Mesenchymal stem cell (in vitro differentiated cells and primary cell): Measurements from ENCODE around the gene DDAH2.
A peak's percentile ranks its signal among the peaks of the same experiment; 100 is the strongest.

Source experiments
- DNase-seq: peaks from one replicate; pipeline ENCODE4 v3.0.0-alpha.2; 2013
- H2AFZ ChIP-seq: one replicate; pipeline ENCODE4 v1.6.1; 2013; ENCODE audit warnings: low read depth, mild to moderate bottlenecking, control low read depth, inconsistent platforms, low read length, moderate library complexity
- H2AK5ac ChIP-seq: 2 replicates; pipeline ENCODE4 v1.6.1; 2013; ENCODE audit warnings: low read length, moderate library complexity, mild to moderate bottlenecking, inconsistent platforms; ENCODE audit not compliant: severe bottlenecking
- H2BK120ac ChIP-seq: one replicate; pipeline ENCODE4 v1.6.1; 2013; ENCODE audit warnings: low read depth, mild to moderate bottlenecking, inconsistent platforms, low read length, moderate library complexity
- H2BK12ac ChIP-seq, 2 experiments: one replicate each; pipeline ENCODE4 v1.6.1; 2013; ENCODE audit warnings: inconsistent platforms in 2 of 2, low read length in 2 of 2, mild to moderate bottlenecking in 2 of 2, moderate library complexity in 2 of 2, control low read depth in 1 of 2
- H2BK15ac ChIP-seq: one replicate; pipeline ENCODE4 v1.6.1; 2013; ENCODE audit warnings: mild to moderate bottlenecking, low read depth, inconsistent platforms; ENCODE audit not compliant: poor library complexity, severe bottlenecking
- H2BK5ac ChIP-seq: 2 replicates; pipeline ENCODE4 v1.6.1; 2013; ENCODE audit warnings: low read depth, mild to moderate bottlenecking, low read length, control low read depth, inconsistent platforms; ENCODE audit not compliant: poor library complexity, severe bottlenecking
- H3K14ac ChIP-seq, 2 experiments: one replicate each; pipeline ENCODE4 v1.6.1; 2013; ENCODE audit warnings: inconsistent platforms in 2 of 2, low read length in 2 of 2, control low read depth in 1 of 2, mild to moderate bottlenecking in 1 of 2, moderate library complexity in 1 of 2
- H3K18ac ChIP-seq, 2 experiments: one replicate each; pipeline ENCODE4 v1.6.1; 2013; ENCODE audit warnings: inconsistent platforms in 2 of 2, low read length in 2 of 2, control low read depth in 1 of 2, low read depth in 1 of 2, mild to moderate bottlenecking in 1 of 2
- H3K23ac ChIP-seq, 2 experiments: one replicate each; pipeline ENCODE4 v1.6.1; 2013; ENCODE audit warnings: inconsistent platforms in 2 of 2, low read length in 2 of 2, mild to moderate bottlenecking in 2 of 2, moderate library complexity in 2 of 2, control low read depth in 1 of 2
- H3K27ac ChIP-seq: 2 replicates; pipeline ENCODE4 v1.5.1; 2013; ENCODE audit warnings: mild to moderate bottlenecking, moderate library complexity, low read length, control low read depth, inconsistent platforms; ENCODE audit not compliant: poor library complexity, severe bottlenecking
- H3K27me3 ChIP-seq, 2 experiments: 2 replicates each; pipeline versions ENCODE4 v1.6.1 to v1.7.0; 2013; ENCODE audit warnings: low read length in 2 of 2, mild to moderate bottlenecking in 2 of 2, moderate library complexity in 2 of 2, control low read depth in 1 of 2, inconsistent platforms in 1 of 2; ENCODE audit not compliant: control insufficient read depth in 1 of 2, insufficient read depth in 1 of 2
- H3K36me3 ChIP-seq, 2 experiments: 2 replicates each; pipeline versions ENCODE4 v1.6.1 to v1.7.0; 2013; ENCODE audit warnings: low read length in 2 of 2, control low read depth in 1 of 2, inconsistent platforms in 1 of 2, low read depth in 1 of 2, mild to moderate bottlenecking in 1 of 2; ENCODE audit not compliant: insufficient read depth in 2 of 2, control insufficient read depth in 1 of 2
- H3K4ac ChIP-seq, 2 experiments: one replicate each; pipeline ENCODE4 v1.6.1; 2013; ENCODE audit warnings: inconsistent platforms in 2 of 2, low read length in 2 of 2, mild to moderate bottlenecking in 2 of 2, moderate library complexity in 2 of 2, control low read depth in 1 of 2, low read depth in 1 of 2
- H3K4me1 ChIP-seq: 2 replicates; pipeline ENCODE4 v1.6.1; 2013; ENCODE audit warnings: low read depth, low read length, control low read depth; ENCODE audit not compliant: control insufficient read depth, insufficient read depth
- H3K4me2 ChIP-seq: 2 replicates; pipeline ENCODE4 v1.6.1; 2013; ENCODE audit warnings: low read length, mild to moderate bottlenecking, inconsistent platforms; ENCODE audit not compliant: poor library complexity, severe bottlenecking
- H3K4me3 ChIP-seq, 2 experiments: 2 replicates each; pipeline versions ENCODE4 v1.5.1 to v1.7.0; 2013; ENCODE audit warnings: low read length in 2 of 2, mild to moderate bottlenecking in 2 of 2, control low read depth in 1 of 2, low read depth in 1 of 2; ENCODE audit not compliant: insufficient read depth in 1 of 2
- H3K79me1 ChIP-seq: replicated peaks from 2 replicates; pipeline ENCODE4 v1.6.1; 2013; ENCODE audit warnings: mild to moderate bottlenecking, control low read depth, low read length, inconsistent platforms; ENCODE audit not compliant: poor library complexity, severe bottlenecking
- H3K9ac ChIP-seq: 2 replicates; pipeline ENCODE4 v1.7.0; 2013; ENCODE audit warnings: mild to moderate bottlenecking, low read length, moderate library complexity
- H3K9me3 ChIP-seq: 2 replicates; pipeline ENCODE4 v1.7.0; 2013; ENCODE audit warnings: mild to moderate bottlenecking, low read length; ENCODE audit not compliant: control insufficient read depth
- H4K8ac ChIP-seq: one replicate; pipeline ENCODE4 v1.6.1; 2013; ENCODE audit warnings: inconsistent platforms, mild to moderate bottlenecking, low read length, moderate library complexity
- H4K91ac ChIP-seq: one replicate; pipeline ENCODE4 v1.6.1; 2013; ENCODE audit warnings: mild to moderate bottlenecking, low read length, inconsistent platforms
- WGBS: methylation state at CpG from one replicate; pipeline ENCODE4 v1.1.7; 2013; ENCODE audit warnings: mixed read lengths; 5-methylcytosine and 5-hydroxymethylcytosine counted together

The DDAH2 gene

DNA sequence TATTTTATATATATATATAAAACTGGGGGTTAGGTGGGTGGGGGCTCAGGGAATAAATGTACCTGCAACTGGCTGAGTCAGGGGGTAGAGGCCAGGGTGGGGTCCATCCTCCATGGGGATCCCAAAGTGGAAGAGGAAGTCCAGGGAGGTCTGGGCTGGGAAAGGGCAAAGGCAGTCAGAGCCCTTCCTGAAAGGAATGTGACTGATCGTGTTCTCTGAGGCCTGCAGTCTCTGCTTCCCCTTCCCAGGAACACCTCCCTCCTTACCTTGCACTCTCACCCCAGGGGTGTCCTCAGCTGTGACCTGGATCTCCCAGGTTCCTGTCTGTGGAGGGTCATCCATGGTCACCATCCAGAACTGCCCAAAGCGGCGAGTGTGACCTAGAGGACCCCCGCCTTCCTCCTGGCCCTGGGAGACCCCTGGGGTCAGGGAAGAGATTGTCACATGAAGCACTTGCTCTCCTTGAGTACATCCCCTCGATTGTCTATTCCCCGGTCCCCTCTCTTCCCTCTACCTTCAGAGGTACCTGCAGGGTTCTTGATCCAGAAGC is 38.1 kb upstream of the DDAH2 start:
- H3K36me3 ChIP-seq: peaks cover 2 to 8% of the 10 kb centered on the region in 2 experiments
- no peak overlapping the region for H2AFZ ChIP-seq
- peaks cover 12% of the 10 kb centered on the region for H3K4me1 ChIP-seq
- H3K27me3 ChIP-seq: peaks cover 0 to 6% of the 10 kb centered on the region in 2 experiments
- H2BK15ac ChIP-seq: peak overlapping the region; percentile 60
- no peak overlapping the region for H3K27ac ChIP-seq
- H3K4ac ChIP-seq: no peak overlapping the region
- DNase-seq: no peak
- no peak overlapping the region for H2BK12ac ChIP-seq
- H3K14ac ChIP-seq: peak overlapping the region in 1 of 2 experiments; percentile 82
- H3K9me3 ChIP-seq: no peaks in the 10 kb centered on the region
- no peak overlapping the region for H3K4me2 ChIP-seq
- H2AK5ac ChIP-seq: no peak overlapping the region
- no peak overlapping the region for H4K8ac ChIP-seq
- H4K91ac ChIP-seq: no peak overlapping the region
- H3K18ac ChIP-seq: no peak overlapping the region
- no peak overlapping the region for H2BK120ac ChIP-seq
- H3K23ac ChIP-seq: no peak overlapping the region
- no peaks in the 10 kb centered on the region for H3K79me1 ChIP-seq
- no peak overlapping the region for H3K9ac ChIP-seq
- no peak overlapping the region for H3K4me3 ChIP-seq
- WGBS: 83% methylated on average over 6 of the region's 6 CpGs
- no peak overlapping the region for H2BK5ac ChIP-seq

DNA sequence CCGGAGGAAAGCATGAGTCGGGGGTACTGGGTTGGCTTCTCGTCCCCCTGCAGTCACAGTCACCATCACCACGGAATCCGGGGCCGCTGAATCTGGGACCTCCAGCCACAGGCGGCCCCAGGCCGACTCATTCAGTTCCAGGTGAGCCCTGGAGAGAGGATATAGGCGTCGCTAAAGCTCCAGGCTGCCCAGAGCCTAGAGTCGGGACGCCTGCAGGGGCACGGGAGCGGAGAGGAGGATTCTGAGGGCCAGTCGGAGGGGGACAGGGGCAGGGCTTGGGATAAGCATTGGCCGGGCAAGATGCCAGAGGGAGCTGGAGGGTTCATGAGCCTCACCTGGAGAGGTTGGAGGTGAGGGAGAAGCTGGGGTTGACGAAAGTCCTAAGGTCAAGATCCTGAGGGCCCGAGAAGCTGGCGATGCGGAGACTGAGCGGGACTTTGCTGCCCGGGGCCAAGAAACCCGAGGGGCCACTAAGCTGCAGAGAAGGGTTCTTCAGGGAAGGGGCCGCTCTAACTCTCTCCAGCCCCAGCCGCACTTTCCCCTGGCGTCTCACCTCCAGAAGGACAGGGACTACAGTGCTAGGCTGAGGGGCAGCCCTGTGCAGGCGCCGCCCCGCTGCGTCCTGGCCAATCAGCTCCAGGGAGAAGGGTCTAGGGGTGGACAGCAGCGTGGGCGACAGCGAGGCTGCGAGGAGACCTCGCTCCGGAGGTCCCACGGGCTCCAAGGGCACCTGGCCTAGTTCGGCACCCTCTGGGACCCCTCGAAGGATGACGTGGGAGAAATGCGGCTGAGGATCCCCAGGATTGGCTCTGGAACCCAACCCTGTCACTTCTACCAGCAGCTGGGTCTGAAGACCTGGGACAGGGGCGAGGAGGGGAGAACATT is 37.1 kb upstream of the DDAH2 start:
- no peak overlapping the region for H3K14ac ChIP-seq
- H3K23ac ChIP-seq: no peak overlapping the region
- peak overlapping the region; percentile 22 for H4K91ac ChIP-seq
- H2BK12ac ChIP-seq: peak overlapping the region in 1 of 2 experiments; percentile 12
- H2BK5ac ChIP-seq: no peak overlapping the region
- H3K36me3 ChIP-seq: peaks cover 8 to 12% of the 10 kb centered on the region in 2 experiments
- WGBS: 49% methylated on average over 42 of the region's 42 CpGs
- H2AK5ac ChIP-seq: no peak overlapping the region
- H3K4me1 ChIP-seq: peaks cover 12% of the 10 kb centered on the region
- H2BK15ac ChIP-seq: no peak overlapping the region
- no peak overlapping the region for H3K4ac ChIP-seq
- H3K9ac ChIP-seq: peak overlapping the region; percentile 33
- H3K27ac ChIP-seq: no peak overlapping the region
- no peak overlapping the region for H2BK120ac ChIP-seq
- H3K9me3 ChIP-seq: no peaks in the 10 kb centered on the region
- DNase-seq: no peak
- peak overlapping the region in 1 of 2 experiments; percentile 55 for H3K18ac ChIP-seq
- no peaks in the 10 kb centered on the region for H3K79me1 ChIP-seq
- H3K4me3 ChIP-seq: peak overlapping the region in 1 of 2 experiments; percentile 65
- H3K27me3 ChIP-seq: peaks cover 0 to 6% of the 10 kb centered on the region in 2 experiments
- peak overlapping the region; percentile 1 for H3K4me2 ChIP-seq
- H2AFZ ChIP-seq: peak overlapping the region; percentile 6
- H4K8ac ChIP-seq: peak overlapping the region; percentile 45

DNA sequence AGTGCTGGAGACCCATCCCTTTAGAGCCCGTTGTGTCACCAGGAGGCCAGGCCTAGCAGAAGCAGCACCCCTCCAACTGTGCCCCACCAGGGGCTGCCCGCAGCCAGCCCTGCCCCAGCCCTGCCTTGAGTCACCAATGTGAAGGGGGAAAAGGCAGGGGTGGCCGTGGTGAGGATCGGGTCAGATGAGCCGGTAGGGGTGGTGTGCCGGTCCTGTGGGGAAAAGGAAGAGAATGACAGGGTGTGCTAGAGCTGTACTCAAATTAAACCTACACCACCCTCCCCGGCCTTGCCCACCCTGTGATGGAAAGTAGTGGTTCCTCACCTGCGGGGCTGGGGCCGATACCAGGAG is 36.4 kb upstream of the DDAH2 start:
- H3K14ac ChIP-seq: no peak overlapping the region
- no peak for DNase-seq
- H3K9ac ChIP-seq: no peak overlapping the region
- WGBS: 96% methylated on average over 5 of the region's 9 CpGs
- H2BK15ac ChIP-seq: no peak overlapping the region
- H3K27ac ChIP-seq: no peak overlapping the region
- no peak overlapping the region for H2AFZ ChIP-seq
- no peaks in the 10 kb centered on the region for H3K79me1 ChIP-seq
- no peak overlapping the region for H3K4ac ChIP-seq
- H3K9me3 ChIP-seq: no peaks in the 10 kb centered on the region
- peaks cover 12% of the 10 kb centered on the region for H3K4me1 ChIP-seq
- H2BK5ac ChIP-seq: no peak overlapping the region
- no peak overlapping the region for H2AK5ac ChIP-seq
- no peak overlapping the region for H2BK12ac ChIP-seq
- no peak overlapping the region for H3K4me2 ChIP-seq
- no peak overlapping the region for H3K4me3 ChIP-seq
- peaks cover 0 to 6% of the 10 kb centered on the region in 2 experiments for H3K27me3 ChIP-seq
- H4K91ac ChIP-seq: no peak overlapping the region
- H3K23ac ChIP-seq: no peak overlapping the region
- no peak overlapping the region for H4K8ac ChIP-seq
- no peak overlapping the region for H2BK120ac ChIP-seq
- H3K18ac ChIP-seq: no peak overlapping the region
- peaks cover 8 to 18% of the 10 kb centered on the region in 2 experiments for H3K36me3 ChIP-seq

DNA sequence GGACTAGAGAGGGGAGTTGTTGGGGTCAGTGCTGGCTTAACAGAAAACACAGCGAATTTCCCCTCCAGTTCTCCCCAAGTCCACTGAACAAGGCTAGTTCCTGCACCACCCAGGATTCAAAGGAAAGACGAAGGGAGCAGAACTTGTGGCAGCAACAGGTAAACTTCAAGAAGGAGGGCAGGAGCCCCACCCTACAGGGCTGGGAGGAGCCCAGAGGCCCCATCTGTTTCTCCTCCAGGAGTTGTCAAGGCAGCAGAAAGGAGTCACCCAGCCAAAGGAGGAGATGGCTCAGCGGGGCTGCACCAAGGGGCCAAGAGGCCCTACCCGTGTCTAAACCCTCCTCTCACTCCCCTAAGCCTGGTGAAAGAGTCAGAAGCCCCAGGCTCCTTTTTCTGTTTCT is 35.1 kb upstream of the DDAH2 start:
- no peak overlapping the region for H3K4me3 ChIP-seq
- 93% methylated on average over 3 of the region's 4 CpGs for WGBS

More for the DNA sequence above, 35.1 kb upstream of the DDAH2 start:
- Histone ChIP-seq H3K27ac (no peak overlapping the region), H3K18ac (peak overlapping the region in 1 of 2 experiments; percentile 37), H3K9ac (no peak overlapping the region), H3K79me1 (no peaks in the 10 kb centered on the region), H3K4ac (no peak overlapping the region), H2BK12ac (no peak overlapping the region), H3K23ac (no peak overlapping the region), H4K91ac (no peak overlapping the region), H2BK120ac (peak overlapping the region; percentile 67), H4K8ac (peak overlapping the region; percentile 57), H3K4me2 (no peak overlapping the region), H2BK5ac (no peak overlapping the region), H2BK15ac (no peak overlapping the region), H3K9me3 (no peaks in the 10 kb centered on the region), H2AFZ (no peak overlapping the region), H2AK5ac (no peak overlapping the region), H3K14ac (no peak overlapping the region), H3K27me3 (peaks cover 0 to 6% of the 10 kb centered on the region in 2 experiments), H3K4me1 (peaks cover 12% of the 10 kb centered on the region), H3K36me3 (peaks cover 15 to 24% of the 10 kb centered on the region in 2 experiments)
- DNase-seq: no peak
